Duodenal mucosa (tissue), 2 donors: Measurements from ENCODE around the gene GSG1L.

ENCODE experiments used
- H3K27ac ChIP-seq: one replicate; pipeline ENCODE4 v1.7.0; 2013; ENCODE audit warnings: low read depth, low read length
- H3K27me3 ChIP-seq, 2 donors: one replicate each; pipeline ENCODE4 v1.7.0; 2013; ENCODE audit warnings: low read length in 2 of 2, control low read depth in 1 of 2; ENCODE audit not compliant: insufficient read depth in 2 of 2, control insufficient read depth in 1 of 2
- H3K36me3 ChIP-seq, 2 donors: one replicate each; pipeline ENCODE4 v1.7.0; 2013; ENCODE audit warnings: low read length in 2 of 2, control low read depth in 1 of 2; ENCODE audit not compliant: insufficient read depth in 2 of 2, control insufficient read depth in 1 of 2
- H3K4me1 ChIP-seq, 2 donors: one replicate each; pipeline ENCODE4 v1.7.0; 2013; ENCODE audit warnings: low read length in 2 of 2, control low read depth in 1 of 2; ENCODE audit not compliant: insufficient read depth in 2 of 2, control insufficient read depth in 1 of 2
- H3K4me3 ChIP-seq, 2 donors: one replicate each; pipeline ENCODE4 v1.7.0; 2013; ENCODE audit warnings: low read length in 2 of 2, low read depth in 1 of 2
- H3K9ac ChIP-seq, 2 donors: one replicate each; pipeline ENCODE4 v1.7.0; 2013; ENCODE audit warnings: low read length in 2 of 2, low read depth in 1 of 2
- H3K9me3 ChIP-seq, 2 donors: one replicate each; pipeline ENCODE4 v1.7.0; 2013; ENCODE audit warnings: low read length in 2 of 2, control low read depth in 1 of 2; ENCODE audit not compliant: control insufficient read depth in 1 of 2

GSG1L gene

GRCh38 chr16:27829975-27830374 is 233.5 kb downstream of the GSG1L start:
- Histone ChIP-seq H3K9ac (no peak overlapping the region), H3K27me3 (no peaks in the 10 kb centered on the region), H3K27ac (no peak overlapping the region), H3K9me3 (no peaks in the 10 kb centered on the region), H3K4me1 (no peaks in the 10 kb centered on the region), H3K4me3 (no peak overlapping the region), H3K36me3 (no peaks in the 10 kb centered on the region)

DNA sequence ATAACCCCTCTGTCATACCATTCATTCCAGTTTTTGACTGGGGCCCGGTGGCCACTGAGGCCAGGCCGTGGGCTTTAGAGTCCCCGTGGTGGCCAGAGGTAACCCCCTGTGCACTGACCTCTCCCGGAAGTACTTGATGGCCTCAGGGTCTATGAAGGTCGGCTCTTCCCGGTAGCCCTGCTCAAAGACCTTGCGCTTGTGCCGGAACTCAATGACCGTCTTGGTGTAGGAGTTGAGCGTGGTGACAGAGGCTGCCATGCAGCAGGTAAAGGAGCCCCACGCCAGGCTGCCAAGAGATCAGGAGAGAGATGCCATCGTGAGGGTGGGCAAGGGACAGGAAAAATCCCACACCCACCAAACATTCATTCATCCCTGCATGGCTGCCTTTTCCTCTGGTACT is 234.8 kb downstream of the GSG1L start:
- H3K27ac ChIP-seq: no peak overlapping the region
- H3K27me3 ChIP-seq: no peaks in the 10 kb centered on the region
- no peak overlapping the region for H3K9ac ChIP-seq
- H3K36me3 ChIP-seq: no peaks in the 10 kb centered on the region
- no peaks in the 10 kb centered on the region for H3K4me1 ChIP-seq
- H3K4me3 ChIP-seq: no peak overlapping the region
- no peaks in the 10 kb centered on the region for H3K9me3 ChIP-seq

- Histone ChIP-seq H3K9me3 (no peaks in the 10 kb centered on the region), H3K27me3 (no peaks in the 10 kb centered on the region), H3K4me3 (no peak overlapping the region), H3K36me3 (no peaks in the 10 kb centered on the region), H3K27ac (no peak overlapping the region), H3K4me1 (no peaks in the 10 kb centered on the region), H3K9ac (no peak overlapping the region)
Observed at GRCh38 chr16:27827765-27828164, 235.7 kb downstream of the GSG1L start.

- Histone ChIP-seq H3K4me3 (no peak overlapping the region), H3K4me1 (no peaks in the 10 kb centered on the region), H3K36me3 (no peaks in the 10 kb centered on the region), H3K27me3 (no peaks in the 10 kb centered on the region), H3K27ac (no peak overlapping the region), H3K9ac (no peak overlapping the region), H3K9me3 (no peaks in the 10 kb centered on the region)
Observed at GRCh38 chr16:27826893-27827289, 236.6 kb downstream of the GSG1L start.

GRCh38 chr16:27826081-27826892 is 237.2 kb downstream of the GSG1L start:
- Histone ChIP-seq H3K27me3 (no peaks in the 10 kb centered on the region), H3K9ac (no peak overlapping the region), H3K4me1 (no peaks in the 10 kb centered on the region), H3K27ac (no peak overlapping the region), H3K4me3 (no peak overlapping the region), H3K36me3 (no peaks in the 10 kb centered on the region), H3K9me3 (no peaks in the 10 kb centered on the region)

DNA sequence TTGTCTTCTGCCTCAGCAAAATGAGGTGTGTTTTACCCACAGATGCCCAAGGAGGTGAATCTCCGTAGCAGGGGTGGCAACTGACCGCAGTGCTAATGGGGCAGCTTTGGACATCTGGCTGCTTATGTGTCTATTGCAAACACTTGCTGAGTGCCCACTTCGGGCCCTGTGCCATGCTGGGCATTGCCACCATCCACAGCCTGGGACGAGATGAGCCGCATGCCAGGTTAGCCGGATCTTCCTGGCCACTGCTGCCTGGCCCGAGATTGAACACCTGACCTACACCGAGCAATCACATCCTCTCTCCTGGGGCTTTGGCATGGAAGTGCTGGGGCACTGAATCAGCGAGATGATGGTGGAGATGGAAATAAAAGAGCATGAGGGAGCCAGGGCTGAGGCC is 238.7 kb downstream of the GSG1L start:
- H3K27ac ChIP-seq: no peak overlapping the region
- H3K27me3 ChIP-seq: no peaks in the 10 kb centered on the region
- no peaks in the 10 kb centered on the region for H3K9me3 ChIP-seq
- H3K36me3 ChIP-seq: no peaks in the 10 kb centered on the region
- no peak overlapping the region for H3K4me3 ChIP-seq
- H3K4me1 ChIP-seq: no peaks in the 10 kb centered on the region
- H3K9ac ChIP-seq: no peak overlapping the region

- peaks cover 0 to 4% of the 10 kb centered on the region in 2 donors for H3K27me3 ChIP-seq
- H3K27ac ChIP-seq: no peak overlapping the region
- no peaks in the 10 kb centered on the region for H3K9me3 ChIP-seq
- H3K36me3 ChIP-seq: no peaks in the 10 kb centered on the region
- no peaks in the 10 kb centered on the region for H3K4me1 ChIP-seq
- no peak overlapping the region for H3K4me3 ChIP-seq
- no peak overlapping the region for H3K9ac ChIP-seq
Observed at GRCh38 chr16:27824006-27824405, 239.5 kb downstream of the GSG1L start.

GRCh38 chr16:27823421-27823820 is 240.1 kb downstream of the GSG1L start:
- H3K27me3 ChIP-seq: peaks cover 0 to 4% of the 10 kb centered on the region in 2 donors
- no peaks in the 10 kb centered on the region for H3K36me3 ChIP-seq
- no peaks in the 10 kb centered on the region for H3K9me3 ChIP-seq
- no peaks in the 10 kb centered on the region for H3K4me1 ChIP-seq
- H3K27ac ChIP-seq: no peak overlapping the region
- H3K4me3 ChIP-seq: no peak overlapping the region
- H3K9ac ChIP-seq: no peak overlapping the region

DNA sequence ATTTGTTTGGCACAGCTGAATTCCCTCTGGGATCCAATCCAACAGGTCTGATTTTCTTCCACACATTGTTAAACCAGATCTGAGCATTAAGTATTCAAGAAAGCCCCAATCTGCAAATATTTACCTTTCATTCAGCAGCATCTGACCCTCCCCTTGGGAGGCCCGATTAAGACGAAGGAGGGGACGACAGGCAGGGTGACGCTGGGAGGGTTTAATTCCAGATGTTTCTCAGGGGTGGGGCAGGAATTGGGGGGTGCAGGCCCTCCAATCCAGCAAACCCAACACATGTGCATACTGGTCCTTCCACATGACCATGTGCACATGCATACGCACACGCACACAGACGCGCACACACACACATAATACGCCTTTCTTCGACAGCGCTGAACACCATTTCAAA is 240.5 kb downstream of the GSG1L start:
- H3K9me3 ChIP-seq: no peaks in the 10 kb centered on the region
- no peak overlapping the region for H3K27ac ChIP-seq
- H3K9ac ChIP-seq: no peak overlapping the region
- peaks cover 0 to 4% of the 10 kb centered on the region in 2 donors for H3K27me3 ChIP-seq
- H3K4me1 ChIP-seq: no peaks in the 10 kb centered on the region
- H3K4me3 ChIP-seq: no peak overlapping the region
- H3K36me3 ChIP-seq: no peaks in the 10 kb centered on the region

DNA sequence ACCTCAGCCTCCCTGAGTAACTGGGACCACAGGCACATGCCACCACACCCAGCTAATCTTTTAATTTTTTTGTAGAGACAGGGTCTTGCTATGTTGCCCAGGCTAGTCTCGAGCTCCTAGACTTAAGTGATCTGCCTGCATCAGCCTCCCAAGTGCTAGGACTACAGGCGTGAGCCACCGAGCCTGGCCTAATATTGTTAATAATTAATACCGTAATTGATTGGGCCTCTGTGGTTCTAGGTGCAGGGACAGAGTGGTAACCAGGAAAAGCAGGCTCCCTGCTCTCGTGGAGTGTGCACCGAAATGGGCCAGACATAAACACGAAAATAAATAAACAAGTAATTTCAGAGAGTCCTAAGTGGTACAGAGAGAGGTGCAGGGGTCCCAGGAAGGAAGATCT is 241.0 kb downstream of the GSG1L start:
- Histone ChIP-seq H3K27me3 (peaks cover 0 to 4% of the 10 kb centered on the region in 2 donors), H3K9ac (no peak overlapping the region), H3K27ac (no peak overlapping the region), H3K36me3 (no peaks in the 10 kb centered on the region), H3K9me3 (no peaks in the 10 kb centered on the region), H3K4me3 (no peak overlapping the region), H3K4me1 (no peaks in the 10 kb centered on the region)
